H54 (cell line): ENCODE measurements around the gene TSSK2.

Experiments
- DNase-seq: peaks from one replicate; pipeline ENCODE4 v3.0.0; 2011; ENCODE audit warnings: low spot score, mixed read lengths; ENCODE audit not compliant: insufficient read length
- FAIRE-seq: peaks from 3 replicates; lab custom pipeline; 2011; peaks lifted over from hg19 to GRCh38; lab: Jason Lieb, UNC
- POLR2A ChIP-seq: IDR thresholded peaks from 2 replicates; pipeline ENCODE4 v1.6.1; 2011; ENCODE audit warnings: low read depth, mild to moderate bottlenecking, low read length

Gene TSSK2

GRCh38 chr22:19124377-19124776 lies 6.7 kb upstream of the TSSK2 start:
- DNase-seq (no peak), FAIRE-seq (no peak)
- no peak for TF ChIP-seq POLR2A

- no peak for TF ChIP-seq POLR2A
- no peak for FAIRE-seq
- no peak for DNase-seq
Observed at GRCh38 chr22:19125011-19125410, 6.1 kb upstream of the TSSK2 start.

GRCh38 chr22:19125474-19126308 lies 5.4 kb upstream of the TSSK2 start:
- TF ChIP-seq POLR2A, result no peak
- no peak for FAIRE-seq

GRCh38 chr22:19126309-19127273 lies 4.5 kb upstream of the TSSK2 start:
- DNase-seq, result no peak
- TF ChIP-seq POLR2A, result no peak
- FAIRE-seq, result no peak

More at GRCh38 chr22:19125474-19126308, 5.4 kb upstream of the TSSK2 start:
- no peak for DNase-seq

GRCh38 chr22:19127329-19128008 lies 3.6 kb upstream of the TSSK2 start:
- TF ChIP-seq POLR2A, result no peak
- FAIRE-seq, result no peak
- no peak for DNase-seq

GRCh38 chr22:19128009-19128401 lies 3.1 kb upstream of the TSSK2 start:
- no peak for FAIRE-seq
- no peak for TF ChIP-seq POLR2A
- DNase-seq, result no peak

- FAIRE-seq (no peak), DNase-seq (no peak)
- no peak for TF ChIP-seq POLR2A
Observed at GRCh38 chr22:19128946-19129727, 2.0 kb upstream of the TSSK2 start.

- FAIRE-seq (no peak), DNase-seq (no peak)
- TF ChIP-seq POLR2A, result no peak
Observed at GRCh38 chr22:19129871-19130270, 1.2 kb upstream of the TSSK2 start.

- no peak for TF ChIP-seq POLR2A
- FAIRE-seq, result no peak
- DNase-seq, result no peak
Observed at GRCh38 chr22:19131685-19132015, 542 bp downstream of the TSSK2 start.

GRCh38 chr22:19132153-19132552 lies 1.0 kb downstream of the TSSK2 start:
- no peak for DNase-seq
- no peak for FAIRE-seq
- no peak for TF ChIP-seq POLR2A

- DNase-seq (no peak), FAIRE-seq (no peak)
- TF ChIP-seq POLR2A, result no peak
Observed at GRCh38 chr22:19132693-19133400, 1.7 kb downstream of the TSSK2 start.

- no peak for TF ChIP-seq POLR2A
- FAIRE-seq, result no peak
Observed at GRCh38 chr22:19133561-19133960, 2.5 kb downstream of the TSSK2 start.

GRCh38 chr22:19134176-19134831 lies 3.2 kb downstream of the TSSK2 start:
- FAIRE-seq (no peak), DNase-seq (no peak)
- TF ChIP-seq POLR2A, result no peak

More at GRCh38 chr22:19133561-19133960, 2.5 kb downstream of the TSSK2 start:
- DNase-seq, result no peak
